ENCODE measurements around the gene FCN3. TPM values are rescaled to one million over a fixed set of nuclear protein-coding genes. Genes with fewer than 3 reads are reported as not detected.

Gene FCN3
- total and polyA plus RNA-seq, 2 donors from 2014 or later: 7.9 to 240 TPM

DNA sequence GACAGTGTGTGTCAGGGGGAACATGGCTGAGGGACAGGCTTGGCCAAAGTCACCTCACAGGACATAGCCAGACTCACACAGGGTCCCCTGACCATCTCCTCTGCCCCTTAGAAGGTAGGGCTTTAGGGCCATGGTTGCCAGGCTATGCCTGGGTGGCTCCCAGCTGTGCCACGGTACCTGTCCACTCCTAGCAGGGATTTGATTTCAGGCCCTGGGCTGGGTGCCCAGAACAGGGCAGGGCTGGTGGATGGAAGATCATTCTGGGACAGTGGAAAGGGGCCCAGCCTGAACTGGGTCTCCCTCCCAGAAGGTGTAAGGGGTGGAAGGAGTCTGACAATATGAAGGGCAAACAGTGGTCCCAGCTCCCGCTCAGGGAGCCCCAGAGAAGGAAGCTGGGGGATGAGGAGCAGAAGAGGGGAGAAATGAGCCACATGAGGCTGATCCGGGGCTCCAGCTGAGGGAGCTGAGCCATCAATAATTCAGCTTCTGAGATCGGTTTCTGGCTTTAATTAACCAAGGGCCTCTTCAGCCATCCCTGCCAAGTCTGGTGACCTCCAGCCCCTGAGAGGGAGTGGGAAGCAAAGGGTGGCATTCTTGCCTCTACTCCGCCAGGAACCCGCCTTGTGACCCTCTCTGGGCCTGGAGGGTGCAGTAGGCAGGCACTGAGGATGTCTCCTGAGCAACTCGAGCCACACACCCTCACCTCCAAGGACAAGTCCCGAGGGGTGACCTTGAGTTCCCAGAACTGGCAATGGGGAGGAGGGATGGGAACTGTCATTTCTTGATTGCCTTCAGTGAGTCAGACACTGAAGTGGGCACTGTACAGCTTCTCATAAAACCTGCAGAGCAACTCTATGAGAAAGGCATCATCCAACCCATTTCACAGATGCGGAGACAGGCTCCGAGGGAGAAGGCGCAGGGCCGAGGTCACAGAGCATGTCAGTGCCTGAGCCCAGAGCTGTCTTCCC lies 6.4 kb upstream of the FCN3 start:
- Histone ChIP-seq H3K4me3 (ENCODE audit: low read length in 3 of 3) (no peak overlapping the region), H3K9ac (ENCODE audit: low read length in 3 of 3) (peak overlapping the region in 1 of 3 donors; percentile 26), H3K27me3 (ENCODE audit: control insufficient read depth, insufficient read depth, low read length) (no peaks in the 10 kb centered on the region), H3K4me1 (ENCODE audit: control insufficient read depth in 2 of 3, insufficient read depth in 2 of 3, low read depth in 1 of 3, low read length in 3 of 3) (no peaks in the 10 kb centered on the region), H3K27ac (ENCODE audit: low read depth in 2 of 2, low read length in 2 of 2) (no peak overlapping the region), H3K9me3 (ENCODE audit: control insufficient read depth in 2 of 3, insufficient read depth in 1 of 3, low read length in 3 of 3) (no peaks in the 10 kb centered on the region), H3K36me3 (ENCODE audit: control insufficient read depth in 2 of 3, insufficient read depth in 3 of 3, low read length in 3 of 3) (no peaks in the 10 kb centered on the region)
- DNase-seq: no peak
- no peak for FAIRE-seq
- intact Hi-C loops (cut with DNase I): no loop called here
- TF ChIP-seq, protein P1, sequence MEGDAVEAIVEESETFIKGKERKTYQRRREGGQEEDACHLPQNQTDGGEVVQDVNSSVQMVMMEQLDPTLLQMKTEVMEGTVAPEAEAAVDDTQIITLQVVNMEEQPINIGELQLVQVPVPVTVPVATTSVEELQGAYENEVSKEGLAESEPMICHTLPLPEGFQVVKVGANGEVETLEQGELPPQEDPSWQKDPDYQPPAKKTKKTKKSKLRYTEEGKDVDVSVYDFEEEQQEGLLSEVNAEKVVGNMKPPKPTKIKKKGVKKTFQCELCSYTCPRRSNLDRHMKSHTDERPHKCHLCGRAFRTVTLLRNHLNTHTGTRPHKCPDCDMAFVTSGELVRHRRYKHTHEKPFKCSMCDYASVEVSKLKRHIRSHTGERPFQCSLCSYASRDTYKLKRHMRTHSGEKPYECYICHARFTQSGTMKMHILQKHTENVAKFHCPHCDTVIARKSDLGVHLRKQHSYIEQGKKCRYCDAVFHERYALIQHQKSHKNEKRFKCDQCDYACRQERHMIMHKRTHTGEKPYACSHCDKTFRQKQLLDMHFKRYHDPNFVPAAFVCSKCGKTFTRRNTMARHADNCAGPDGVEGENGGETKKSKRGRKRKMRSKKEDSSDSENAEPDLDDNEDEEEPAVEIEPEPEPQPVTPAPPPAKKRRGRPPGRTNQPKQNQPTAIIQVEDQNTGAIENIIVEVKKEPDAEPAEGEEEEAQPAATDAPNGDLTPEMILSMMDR (IDR thresholded peaks at IDR 0.05; ENCODE audit: borderline replicate concordance, extremely low read depth, insufficient read depth): no peak

DNA sequence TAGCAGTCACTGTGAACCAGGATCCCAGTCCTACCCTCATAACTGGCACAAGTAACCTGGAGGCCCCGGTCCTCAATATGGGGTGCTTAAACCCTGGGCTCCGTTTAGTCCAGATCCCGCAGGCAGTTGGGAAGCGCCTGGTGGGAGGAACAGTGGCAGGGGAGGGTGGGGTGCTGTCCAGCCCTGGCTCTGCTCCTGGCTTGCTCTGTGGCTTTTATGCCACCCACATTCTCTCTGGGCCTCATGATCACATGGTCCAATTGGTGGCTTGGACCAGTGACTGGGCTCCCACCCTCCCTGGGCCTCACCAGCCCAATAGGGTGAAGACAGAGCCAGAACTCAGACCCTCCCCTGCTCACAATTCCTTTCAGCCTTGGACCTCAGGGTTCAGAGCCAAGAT lies 5.6 kb upstream of the FCN3 start:
- H3K36me3 ChIP-seq (ENCODE audit: control insufficient read depth in 2 of 3, insufficient read depth in 3 of 3, low read length in 3 of 3): no peaks in the 10 kb centered on the region
- TF ChIP-seq, protein P1 (IDR thresholded peaks at IDR 0.05; ENCODE audit: borderline replicate concordance, extremely low read depth, insufficient read depth): no peak
- intact Hi-C loops (cut with DNase I): no loop called here
- no peak overlapping the region for H3K9ac ChIP-seq (ENCODE audit: low read length in 3 of 3)
- FAIRE-seq: no peak
- no peak overlapping the region for H3K27ac ChIP-seq (ENCODE audit: low read depth in 2 of 2, low read length in 2 of 2)
- DNase-seq: no peak
- no peaks in the 10 kb centered on the region for H3K27me3 ChIP-seq (ENCODE audit: control insufficient read depth, insufficient read depth, low read length)
- no peaks in the 10 kb centered on the region for H3K4me1 ChIP-seq (ENCODE audit: control insufficient read depth in 2 of 3, insufficient read depth in 2 of 3, low read depth in 1 of 3, low read length in 3 of 3)
- H3K9me3 ChIP-seq (ENCODE audit: control insufficient read depth in 2 of 3, insufficient read depth in 1 of 3, low read length in 3 of 3): no peaks in the 10 kb centered on the region
- no peak overlapping the region for H3K4me3 ChIP-seq (ENCODE audit: low read length in 3 of 3)

DNA sequence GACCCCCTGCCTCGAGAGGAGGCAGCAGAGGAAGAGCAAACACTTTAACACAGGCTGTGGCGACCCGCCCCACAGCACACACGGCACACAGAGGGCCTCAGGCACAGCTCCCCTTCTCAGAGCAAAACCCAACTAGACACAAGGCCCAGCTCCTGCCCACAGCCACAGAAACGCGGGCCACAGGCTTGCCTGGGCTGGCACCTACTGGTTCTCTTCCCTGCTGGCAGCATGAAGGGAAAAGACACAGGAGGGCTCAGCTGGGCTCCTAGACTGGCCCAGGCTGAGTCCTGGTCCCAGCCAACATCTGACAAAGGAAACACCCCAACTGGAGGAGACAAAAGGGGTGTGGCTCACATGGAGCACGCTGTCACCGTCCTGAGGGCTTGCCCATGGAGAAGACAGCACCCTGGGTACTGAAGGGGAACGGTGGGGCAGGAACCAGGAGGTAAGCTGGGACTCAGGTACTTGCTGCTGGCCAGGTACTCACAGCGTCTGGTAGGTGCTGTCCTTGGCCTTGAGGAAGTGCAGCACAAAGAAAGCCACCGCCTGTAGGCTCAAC lies 5.0 kb upstream of the FCN3 start:
- DNase-seq (no peak), FAIRE-seq (no peak)
- Histone ChIP-seq H3K27me3 (ENCODE audit: control insufficient read depth, insufficient read depth, low read length) (no peaks in the 10 kb centered on the region), H3K27ac (ENCODE audit: low read depth in 2 of 2, low read length in 2 of 2) (no peak overlapping the region), H3K4me3 (ENCODE audit: low read length in 3 of 3) (no peak overlapping the region), H3K36me3 (ENCODE audit: control insufficient read depth in 2 of 3, insufficient read depth in 3 of 3, low read length in 3 of 3) (no peaks in the 10 kb centered on the region), H3K9ac (ENCODE audit: low read length in 3 of 3) (no peak overlapping the region), H3K9me3 (ENCODE audit: control insufficient read depth in 2 of 3, insufficient read depth in 1 of 3, low read length in 3 of 3) (no peaks in the 10 kb centered on the region), H3K4me1 (ENCODE audit: control insufficient read depth in 2 of 3, insufficient read depth in 2 of 3, low read depth in 1 of 3, low read length in 3 of 3) (no peaks in the 10 kb centered on the region)
- TF ChIP-seq, protein P1 (IDR thresholded peaks at IDR 0.05; ENCODE audit: borderline replicate concordance, extremely low read depth, insufficient read depth): no peak
- intact Hi-C loops (cut with DNase I): no loop called here
